GM18520 (cell line): ENCODE data around the gene HSPB9.
"Not testable (repeated sequence)": the region's sequence is repeated elsewhere in the genome, so short reads cannot be mapped to it uniquely, and the experiment has no call there.

Source experiments
- ATAC-seq: cut with Tn5 transposase; IDR thresholded peaks from one replicate; pipeline ENCODE4 v1.9.1; 2021; ENCODE audit not compliant: unreplicated experiment

The HSPB9 gene

DNA sequence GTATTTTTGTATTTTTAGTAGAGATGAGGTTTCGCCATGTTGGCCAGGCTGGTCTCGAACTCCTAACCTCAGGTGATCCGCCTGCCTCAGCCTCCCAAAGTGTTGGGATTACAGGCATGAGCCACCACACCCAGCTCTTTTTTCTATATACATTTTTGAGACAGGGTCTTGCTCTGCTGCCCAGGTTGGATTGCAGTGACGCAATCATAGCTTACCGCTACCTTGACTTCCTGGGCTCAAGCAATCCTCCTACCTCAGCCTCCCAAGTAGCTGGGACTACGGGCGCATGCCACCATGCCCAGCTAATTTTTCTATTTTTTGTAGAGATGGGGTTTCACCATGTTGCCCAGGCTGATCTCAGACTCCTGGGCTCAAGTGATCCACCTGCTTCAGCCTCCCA is 18.1 kb downstream of the HSPB9 start:
- not testable (repeated sequence) for ATAC-seq

DNA sequence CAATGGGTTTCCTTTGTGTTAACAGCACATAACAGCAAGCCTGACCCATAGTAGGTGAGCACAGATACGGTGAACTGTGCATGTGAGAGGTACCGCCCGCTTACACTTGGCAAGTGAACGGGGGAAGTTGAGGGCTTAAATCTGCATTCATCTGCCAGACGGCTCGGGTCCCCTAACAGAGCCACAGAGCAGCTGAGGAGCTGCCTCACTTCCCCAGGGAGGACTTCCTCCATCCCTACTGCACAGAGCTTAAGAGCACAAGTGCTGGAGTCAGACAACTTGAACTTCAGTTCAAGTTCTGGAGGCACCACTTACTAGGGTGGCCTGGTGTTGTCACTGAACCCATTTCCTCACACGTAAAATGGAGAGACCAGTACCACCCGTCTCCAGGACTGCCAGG is 18.8 kb downstream of the HSPB9 start:
- no peak for ATAC-seq

DNA sequence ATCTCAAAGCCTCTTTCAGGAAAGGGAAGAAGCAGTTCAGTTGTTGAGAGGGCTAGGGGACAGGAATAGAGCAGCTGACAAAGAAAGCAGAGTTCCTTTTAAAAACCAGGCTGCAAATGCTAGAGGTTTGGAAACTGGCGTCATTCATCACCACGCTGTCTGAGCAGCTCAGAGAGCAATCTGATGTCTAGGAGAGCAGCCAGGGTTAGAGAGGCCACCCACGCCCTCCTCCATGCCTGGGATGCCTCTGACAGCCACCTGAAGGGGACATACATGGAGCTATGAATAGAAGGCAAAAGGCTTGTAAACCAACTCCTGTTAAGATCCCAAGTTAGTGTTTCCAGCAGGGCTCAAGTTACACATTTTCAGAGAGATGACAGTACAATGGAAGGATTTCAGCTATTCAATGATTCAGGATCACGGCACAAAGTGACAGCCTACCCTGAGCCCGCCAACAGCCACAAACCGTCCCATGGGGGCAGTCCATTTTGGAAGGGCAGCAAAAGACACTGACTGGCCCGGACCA is 19.8 kb downstream of the HSPB9 start:
- ATAC-seq: no peak

DNA sequence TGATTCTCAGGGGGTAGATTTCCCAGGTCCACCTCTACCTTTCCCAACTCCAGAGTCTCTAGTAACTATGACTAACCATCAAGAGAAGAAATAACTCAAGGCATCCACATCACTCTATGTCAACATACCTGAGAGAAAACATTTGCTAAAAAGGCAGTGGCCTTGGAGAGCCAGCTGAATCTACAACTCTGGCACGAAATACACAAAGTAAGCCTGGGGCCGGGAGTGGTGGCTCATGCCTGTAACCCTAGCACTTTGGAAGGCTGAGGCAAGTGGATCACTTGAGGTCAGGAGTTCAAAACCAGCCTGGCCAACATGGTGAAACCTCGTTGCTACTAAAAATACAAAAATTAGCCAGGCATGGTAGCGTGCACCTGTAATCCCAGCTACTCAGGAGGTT is 20.5 kb downstream of the HSPB9 start:
- not testable (repeated sequence) for ATAC-seq

DNA sequence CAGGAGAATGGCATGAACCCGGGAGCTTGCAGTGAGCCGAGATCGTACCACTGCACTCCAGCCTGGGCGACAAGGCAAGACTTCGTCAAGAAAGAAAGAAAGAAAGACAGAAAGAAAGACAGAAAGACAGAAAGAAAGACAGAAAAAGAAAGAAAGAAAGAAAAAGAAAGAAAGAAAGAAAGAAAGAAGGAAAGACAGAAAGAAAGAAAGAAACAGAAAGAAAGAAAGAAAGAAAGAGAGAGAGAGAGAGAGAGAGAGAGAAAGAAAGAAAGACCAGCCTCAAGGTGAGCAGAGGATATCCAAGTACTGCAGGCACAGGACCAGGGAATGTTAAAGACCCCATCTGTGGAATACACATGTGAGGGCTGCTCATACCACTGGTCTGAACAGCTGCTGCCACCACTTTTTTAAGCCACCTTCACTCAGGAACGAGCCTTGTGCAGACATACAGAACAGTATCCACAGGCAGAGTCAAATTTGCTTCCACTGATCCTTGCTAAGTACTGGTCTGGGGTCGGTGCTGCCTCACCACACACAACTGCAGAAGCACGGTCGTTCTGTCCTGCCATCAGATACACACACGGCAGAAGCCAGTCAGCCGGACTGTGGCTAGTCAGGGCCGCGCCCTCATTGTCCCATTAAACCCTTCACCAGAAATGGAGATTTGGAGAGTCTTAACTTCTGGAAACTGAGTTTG is 24.5 kb downstream of the HSPB9 start:
- no peak for ATAC-seq

DNA sequence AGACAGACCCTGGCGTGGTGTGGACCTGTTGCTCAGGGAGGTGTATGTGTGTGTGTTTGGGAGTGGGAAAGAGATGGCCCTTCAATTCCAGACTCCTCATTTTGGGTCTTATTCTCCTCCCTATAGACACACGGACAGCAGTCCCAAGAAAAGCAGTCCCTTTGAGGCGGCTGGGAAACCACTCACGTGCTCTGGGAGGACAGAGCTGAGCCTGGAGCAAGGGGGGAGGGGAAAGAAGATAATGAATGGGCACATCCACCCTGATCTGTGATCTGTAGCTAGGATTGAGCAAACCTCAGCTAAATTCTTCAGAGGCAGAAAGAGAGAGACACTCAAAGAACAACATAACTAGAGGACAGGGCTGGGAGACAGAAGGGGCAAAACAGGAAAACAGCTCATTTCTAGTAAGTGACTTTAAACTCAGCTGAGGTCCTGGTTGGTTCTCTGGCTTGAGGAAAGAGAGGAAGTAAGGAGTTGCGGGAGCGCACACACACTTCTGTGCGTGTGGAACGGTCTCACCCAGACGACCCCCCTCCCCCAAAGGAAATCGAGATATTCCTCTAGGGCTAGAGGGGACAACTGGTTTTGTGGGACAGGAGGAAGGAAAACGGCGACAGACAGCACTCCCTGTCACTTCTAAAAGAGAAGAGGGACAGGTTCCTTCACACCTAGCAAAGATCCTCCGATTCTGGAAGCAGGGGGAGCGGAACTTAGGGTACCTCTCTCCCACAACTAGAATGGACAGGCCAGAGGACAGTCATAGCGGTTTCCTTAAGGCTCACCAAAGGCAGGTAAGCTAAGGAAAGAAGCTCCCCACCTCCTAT is 31.5 kb downstream of the HSPB9 start:
- ATAC-seq: no peak

DNA sequence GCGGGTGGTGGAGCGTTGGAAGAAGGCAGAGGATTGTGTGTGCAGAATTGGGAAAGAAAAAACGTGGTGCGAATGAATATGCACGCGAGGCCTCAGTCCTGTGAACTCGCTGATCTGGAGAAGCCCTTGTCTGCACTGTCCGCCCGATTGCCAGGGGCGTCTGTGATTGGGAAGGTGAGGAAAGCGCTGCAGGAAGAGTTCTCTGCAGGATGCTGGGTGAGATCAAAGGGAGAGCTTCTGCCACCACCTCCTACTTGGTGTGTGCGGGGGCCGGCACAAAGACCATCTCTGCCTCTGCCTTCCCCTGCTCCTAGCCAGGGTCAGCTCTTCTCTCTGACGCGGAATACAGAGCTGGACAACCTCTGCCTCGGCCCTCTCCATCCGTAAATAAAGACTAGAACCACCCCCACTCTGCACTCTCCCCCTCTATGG is 33.0 kb downstream of the HSPB9 start:
- no peak for ATAC-seq

DNA sequence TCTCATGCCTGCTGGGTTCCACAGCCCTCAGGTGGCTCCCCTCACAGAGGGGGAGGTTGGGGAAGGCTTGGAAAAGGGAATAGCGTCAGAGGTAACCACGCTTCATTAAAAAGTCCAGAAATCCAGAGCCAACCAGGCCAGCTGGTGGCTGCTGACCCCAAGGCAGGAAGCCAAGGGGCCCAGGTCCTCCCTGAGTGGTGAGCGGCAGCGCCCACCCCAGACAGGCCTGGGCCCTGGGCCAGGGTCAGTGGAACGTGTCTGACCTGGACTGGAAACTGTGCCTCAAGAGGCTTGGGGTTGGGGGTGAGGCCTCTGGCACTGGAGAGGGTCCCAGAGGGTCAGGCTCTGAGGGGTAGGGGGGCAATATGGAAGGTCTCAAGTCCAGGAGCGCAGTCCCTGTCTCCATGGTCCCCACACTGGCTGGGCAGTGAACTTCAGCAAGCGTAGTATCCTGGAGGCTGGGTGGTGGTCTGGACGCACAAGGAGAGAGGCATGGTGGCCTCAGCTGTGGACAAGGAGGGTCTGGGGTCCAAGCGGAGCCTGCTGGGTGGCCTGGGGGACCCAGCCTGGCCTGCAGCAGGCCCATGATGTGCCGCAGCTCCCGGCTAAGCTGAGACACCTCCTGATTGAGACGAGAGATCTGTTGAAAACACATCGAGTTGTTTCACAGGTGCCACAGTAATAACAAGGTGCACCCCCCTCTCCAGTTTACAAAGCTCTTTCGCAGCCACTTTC is 37.4 kb downstream of the HSPB9 start:
- ATAC-seq: no peak

DNA sequence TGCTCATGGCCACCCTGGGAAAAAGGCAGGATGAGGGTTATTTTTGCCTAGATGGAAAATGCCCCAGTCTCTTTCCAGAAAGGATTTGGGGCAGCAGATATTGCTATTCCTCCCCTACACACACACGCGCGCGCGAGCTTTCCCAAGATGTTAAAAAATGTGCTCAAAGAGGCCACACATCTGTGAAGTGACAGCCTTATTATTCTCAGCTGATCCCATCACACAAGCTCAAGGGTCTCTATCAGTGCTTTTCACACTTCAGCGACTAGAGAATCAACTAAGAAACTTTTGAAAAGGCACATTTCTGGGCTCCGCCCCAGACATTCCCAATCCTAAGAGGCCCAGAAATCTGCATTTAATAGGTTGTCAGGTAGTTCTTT is 37.9 kb downstream of the HSPB9 start:
- no peak for ATAC-seq

DNA sequence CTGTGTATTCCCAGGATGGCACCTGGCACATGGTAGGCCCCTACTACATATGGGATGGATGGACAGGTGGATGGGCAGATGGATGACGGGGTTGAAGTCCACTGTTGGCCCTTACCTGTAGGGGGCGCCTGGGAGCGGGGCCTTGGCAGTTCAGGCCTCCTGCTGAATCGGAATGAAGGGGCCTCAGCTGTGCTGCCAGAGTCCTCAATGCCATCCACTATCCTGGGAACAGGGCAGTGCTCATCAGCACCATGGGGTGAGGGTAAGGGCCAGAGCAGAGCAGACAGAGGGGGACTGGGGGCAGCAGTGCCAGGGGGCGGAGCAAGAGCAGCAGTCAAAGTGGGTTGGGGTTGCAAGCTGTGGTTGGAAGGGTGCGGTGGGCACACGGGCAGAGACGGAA is 40.5 kb downstream of the HSPB9 start:
- no peak for ATAC-seq

DNA sequence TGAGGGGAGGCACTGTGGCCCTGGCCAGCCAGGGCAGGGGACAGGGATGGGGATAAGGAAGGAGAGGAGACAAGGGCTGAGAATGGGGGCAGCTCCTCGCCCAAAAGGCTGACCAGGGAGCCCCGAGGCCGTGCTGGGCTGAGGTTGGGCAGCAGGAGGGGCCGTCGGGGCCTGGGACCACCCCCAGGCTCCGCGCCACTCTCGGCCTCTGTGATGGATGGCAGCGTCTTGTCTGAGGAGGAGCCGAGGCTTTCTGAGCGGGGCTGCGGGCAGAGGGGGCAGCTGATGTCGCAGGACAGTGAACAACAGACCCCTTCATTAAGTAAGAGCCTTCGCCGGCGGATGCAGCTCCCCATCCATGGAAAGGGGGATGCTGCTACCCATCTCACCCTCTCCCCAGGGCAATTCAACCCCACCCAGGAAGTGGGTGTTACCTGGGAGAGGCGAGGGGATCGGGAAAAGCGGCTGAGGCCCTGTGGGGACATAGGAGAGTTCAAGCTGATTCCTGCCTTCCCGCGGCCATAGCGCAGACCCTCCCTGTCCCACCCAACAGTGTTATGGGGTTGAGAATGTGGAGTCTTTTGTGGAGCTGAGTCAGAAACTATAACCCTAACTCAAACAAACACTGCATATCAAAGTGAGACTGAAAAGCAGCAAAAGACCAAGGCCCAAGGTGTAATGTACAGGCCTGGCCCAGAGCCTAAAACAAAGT is 41.2 kb downstream of the HSPB9 start:
- no peak for ATAC-seq

DNA sequence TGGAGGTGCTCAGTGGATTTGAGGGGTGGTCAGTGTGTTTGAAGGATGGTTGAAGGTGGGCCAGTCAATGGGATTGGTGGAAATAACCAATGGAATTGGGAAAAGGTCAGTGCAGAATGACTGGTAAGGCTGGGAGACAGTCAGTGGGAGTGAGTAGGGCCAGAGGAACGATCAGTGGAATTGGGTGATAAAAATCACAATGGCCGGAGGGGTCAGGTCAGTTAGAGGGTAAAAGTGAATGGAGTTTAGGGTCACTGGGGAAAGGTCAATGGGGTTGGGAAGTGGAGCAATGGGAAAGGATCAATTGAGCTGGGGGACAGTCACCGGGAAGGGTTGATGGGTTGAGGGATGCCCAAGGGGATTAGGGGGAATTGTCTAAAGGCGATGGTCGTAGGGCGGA is 43.1 kb downstream of the HSPB9 start:
- no peak for ATAC-seq

DNA sequence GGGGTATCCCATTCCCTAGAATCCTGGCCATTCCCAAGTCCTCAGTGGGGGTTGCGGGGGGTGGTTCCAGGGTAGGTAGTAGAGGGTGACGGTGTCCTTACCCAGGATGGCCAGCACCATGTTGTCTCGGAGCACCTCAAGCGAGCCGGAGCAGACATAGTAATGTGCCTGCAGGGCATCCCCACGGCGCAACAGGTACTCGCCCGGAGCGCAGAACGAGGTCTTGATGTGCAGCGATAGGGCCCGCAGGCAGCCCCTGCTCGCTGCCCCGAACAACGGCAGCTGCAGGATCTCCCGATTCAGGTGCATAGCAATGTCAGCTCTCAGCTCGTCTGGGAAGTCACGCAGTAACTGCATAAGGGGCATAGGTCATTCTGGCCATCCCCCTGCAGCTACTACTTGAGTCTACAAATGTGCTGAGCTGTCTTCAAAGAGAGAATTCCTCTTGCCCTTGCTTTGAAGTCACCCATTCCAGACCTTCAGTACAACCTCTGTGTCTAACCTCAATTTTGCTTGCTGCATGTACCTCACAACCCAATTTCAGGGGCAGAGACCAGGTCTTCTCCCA is 43.7 kb downstream of the HSPB9 start:
- no peak for ATAC-seq

DNA sequence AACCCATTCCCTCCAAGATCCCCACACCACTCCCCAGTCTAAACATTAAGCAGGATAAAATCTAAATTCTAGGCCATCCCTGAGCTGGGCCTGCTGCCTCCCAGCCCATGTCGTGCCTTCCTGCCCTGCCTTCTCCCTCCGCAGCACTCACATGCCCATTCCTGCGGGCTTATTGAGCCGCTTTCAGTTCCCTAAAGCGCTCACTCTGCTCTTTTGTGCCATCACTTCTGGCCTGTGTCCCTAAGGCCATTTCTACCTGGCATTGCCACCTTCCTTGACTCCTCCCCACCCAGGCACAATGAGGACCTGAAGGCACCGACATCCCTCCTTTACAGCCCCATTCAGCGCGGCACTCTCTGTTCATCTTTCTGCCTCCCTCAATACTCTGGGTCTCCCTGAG is 45.2 kb downstream of the HSPB9 start:
- ATAC-seq: no peak

DNA sequence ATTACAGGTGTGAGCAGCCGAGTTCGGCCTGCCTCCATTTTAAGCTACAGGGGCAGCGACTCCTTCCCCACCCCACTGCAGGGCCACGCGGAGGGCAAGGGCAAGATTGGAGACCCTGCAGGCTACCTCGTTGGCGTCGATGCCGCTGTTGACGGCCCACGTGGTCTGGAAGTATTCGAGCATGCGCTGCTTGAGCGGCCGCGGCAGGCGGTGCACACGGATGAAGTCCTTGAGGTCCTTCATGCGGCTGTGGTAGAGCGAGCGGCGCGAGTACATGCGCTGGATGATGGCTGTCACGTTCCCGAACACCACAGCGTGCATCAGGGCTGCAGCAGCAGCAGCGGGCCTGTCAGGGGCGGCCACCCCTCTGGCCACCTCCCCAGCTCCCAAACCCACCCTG is 46.7 kb downstream of the HSPB9 start:
- ATAC-seq: no peak

DNA sequence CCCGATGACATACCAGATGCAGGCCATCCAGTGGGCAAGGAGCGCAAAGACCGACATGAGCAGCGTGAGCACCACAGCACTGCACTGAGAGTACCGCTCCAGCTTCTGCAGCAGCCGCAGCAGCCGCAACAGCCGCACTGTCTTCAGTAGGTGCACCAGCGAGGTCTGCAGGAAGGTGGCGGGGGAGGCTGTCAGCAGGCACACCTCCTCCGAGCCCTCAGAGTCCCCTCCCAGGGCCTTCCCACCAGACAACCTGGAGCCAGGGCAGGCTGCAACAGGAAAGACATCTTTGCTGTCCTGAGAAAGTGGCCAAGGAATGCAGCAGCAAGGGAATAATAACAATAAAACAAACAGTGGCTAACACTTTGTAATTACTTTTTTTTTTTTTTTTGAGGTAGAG is 49.2 kb downstream of the HSPB9 start:
- ATAC-seq: no peak
